Astrocyte of the cerebellum (primary cell): ENCODE results near the gene PIK3R2.

Source experiments
- DNase-seq: peaks from one replicate; pipeline ENCODE4 v3.0.0-alpha.2; 2011; ENCODE audit warnings: low read depth
- H3K4me3 ChIP-seq: 2 replicates; pipeline ENCODE4 v1.5.1; 2011; ENCODE audit warnings: mild to moderate bottlenecking, low read depth, low read length, moderate library complexity
- in situ Hi-C: cut with HindIII; loops from 2 replicates; pipeline ENCODE4 v1.10.0; 2017; ENCODE audit warnings: low sequenced_read_pairs
- TF ChIP-seq, protein P1 (sequence below): IDR thresholded peaks from 2 replicates; pipeline ENCODE4 v1.5.1; 2012; ENCODE audit warnings: low read length, low read depth, moderate library complexity, mild to moderate bottlenecking; ENCODE audit errors: missing control alignments

The PIK3R2 gene

DNA sequence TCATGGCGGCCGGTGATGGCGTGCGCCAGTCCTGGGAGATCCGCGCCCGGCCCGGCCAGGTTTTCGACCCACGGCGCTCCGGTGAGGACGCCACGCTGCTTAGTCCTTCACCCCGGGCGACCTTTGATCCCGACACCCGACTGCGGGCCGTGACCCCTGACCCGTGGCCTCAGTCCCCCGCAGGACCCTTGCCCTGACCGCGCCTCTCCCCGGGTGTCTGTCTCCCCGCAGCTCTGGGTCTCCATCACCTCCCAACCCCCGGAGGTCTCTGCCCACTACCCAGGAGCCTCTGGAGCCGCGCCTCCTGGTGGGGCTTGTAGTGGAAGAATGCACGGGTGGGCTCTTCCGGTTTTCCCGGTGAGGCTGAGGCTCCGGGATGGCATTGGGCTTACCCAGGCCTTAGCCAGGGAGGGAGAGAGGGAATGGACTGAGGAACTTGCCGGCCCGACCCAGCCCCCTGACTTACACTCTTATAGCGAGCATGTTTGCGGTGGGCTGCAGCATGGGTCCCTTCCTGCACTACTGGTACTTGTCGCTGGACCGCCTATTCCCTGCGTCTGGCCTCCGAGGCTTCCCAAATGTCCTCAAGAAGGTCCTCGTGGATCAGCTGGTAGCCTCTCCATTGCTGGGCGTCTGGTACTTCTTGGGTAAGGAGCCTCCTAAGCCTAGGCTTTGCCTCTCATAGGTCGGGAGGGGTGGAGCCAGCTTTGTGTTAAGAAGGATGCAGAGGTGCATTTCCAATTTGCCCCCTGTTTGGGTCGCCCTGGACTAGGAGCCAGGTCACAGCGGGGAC lies 40.6 kb downstream of the PIK3R2 start:
- in situ Hi-C loops, result no loop called here

DNA sequence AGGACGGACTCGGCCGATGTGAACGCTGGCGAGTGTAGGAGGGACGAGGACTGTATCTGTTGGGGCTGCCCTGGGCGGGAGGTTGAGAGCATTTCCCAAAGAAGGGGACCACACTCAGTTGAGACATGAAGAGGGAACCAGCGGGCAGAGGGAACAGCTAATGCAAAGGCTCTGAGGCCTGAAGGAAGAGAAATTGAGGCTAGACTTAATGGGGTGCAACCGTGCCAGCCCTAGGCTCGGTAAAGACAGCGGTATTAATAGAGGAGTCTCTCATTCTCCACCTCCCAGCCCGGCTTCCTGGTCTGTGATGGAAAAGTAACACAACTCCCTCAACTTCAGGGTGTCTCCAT lies 41.2 kb downstream of the PIK3R2 start:
- no peak for DNase-seq
- TF ChIP-seq, protein P1, sequence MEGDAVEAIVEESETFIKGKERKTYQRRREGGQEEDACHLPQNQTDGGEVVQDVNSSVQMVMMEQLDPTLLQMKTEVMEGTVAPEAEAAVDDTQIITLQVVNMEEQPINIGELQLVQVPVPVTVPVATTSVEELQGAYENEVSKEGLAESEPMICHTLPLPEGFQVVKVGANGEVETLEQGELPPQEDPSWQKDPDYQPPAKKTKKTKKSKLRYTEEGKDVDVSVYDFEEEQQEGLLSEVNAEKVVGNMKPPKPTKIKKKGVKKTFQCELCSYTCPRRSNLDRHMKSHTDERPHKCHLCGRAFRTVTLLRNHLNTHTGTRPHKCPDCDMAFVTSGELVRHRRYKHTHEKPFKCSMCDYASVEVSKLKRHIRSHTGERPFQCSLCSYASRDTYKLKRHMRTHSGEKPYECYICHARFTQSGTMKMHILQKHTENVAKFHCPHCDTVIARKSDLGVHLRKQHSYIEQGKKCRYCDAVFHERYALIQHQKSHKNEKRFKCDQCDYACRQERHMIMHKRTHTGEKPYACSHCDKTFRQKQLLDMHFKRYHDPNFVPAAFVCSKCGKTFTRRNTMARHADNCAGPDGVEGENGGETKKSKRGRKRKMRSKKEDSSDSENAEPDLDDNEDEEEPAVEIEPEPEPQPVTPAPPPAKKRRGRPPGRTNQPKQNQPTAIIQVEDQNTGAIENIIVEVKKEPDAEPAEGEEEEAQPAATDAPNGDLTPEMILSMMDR, result no peak
- peak overlapping the region; percentile 78 for H3K4me3 ChIP-seq
- in situ Hi-C loops, result no loop called here

More for the DNA sequence above, 40.6 kb downstream of the PIK3R2 start:
- H3K4me3 ChIP-seq, result peak overlapping the region; percentile 78
- TF ChIP-seq, protein P1, result no peak
- no peak for DNase-seq

DNA sequence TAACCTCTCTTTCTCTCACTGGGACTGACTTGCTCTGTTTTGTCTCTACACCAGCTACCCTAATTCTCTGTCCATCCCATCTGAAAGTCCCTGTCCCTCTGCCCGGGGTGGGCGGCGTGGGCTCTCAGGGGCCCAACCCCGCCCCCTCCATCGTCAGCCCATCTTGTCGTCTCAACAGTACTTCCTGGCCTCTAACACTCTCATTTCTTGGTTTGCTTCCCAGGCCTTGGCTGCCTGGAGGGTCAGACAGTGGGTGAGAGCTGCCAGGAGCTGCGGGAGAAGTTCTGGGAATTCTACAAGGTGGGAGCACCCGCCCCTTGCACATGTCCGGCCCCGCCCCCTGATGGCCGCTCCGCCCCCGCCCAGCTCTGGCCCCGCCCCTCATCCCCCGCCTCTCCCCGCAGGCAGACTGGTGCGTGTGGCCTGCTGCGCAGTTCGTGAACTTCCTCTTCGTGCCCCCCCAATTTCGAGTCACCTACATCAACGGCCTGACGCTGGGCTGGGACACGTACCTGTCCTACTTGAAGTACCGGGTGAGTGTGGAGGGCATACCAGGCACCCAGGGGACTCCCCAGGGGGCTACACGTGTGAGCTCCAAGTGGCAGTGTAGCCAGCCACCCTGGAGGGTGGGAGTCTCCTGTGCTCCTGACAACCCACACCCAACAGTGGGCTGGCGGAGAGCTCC lies 41.7 kb downstream of the PIK3R2 start:
- in situ Hi-C loops, result no loop called here
- DNase-seq, result peak; percentile 65

DNA sequence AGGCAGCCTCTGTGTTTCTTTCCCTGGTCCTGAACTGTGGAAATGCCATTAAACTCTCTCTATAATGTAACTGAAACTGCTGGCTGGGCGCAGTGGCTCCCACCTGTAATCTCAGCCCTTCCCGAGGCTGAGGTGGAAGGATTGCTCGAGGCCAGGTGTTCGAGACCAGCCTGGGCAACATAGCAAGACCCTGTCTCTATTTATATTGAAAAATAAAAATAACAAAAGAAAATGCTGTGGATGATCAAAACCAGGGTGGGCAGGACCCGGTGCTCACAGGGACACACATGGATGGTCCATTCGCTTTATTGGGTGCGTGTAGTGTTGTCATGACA lies 43.5 kb downstream of the PIK3R2 start:
- no peak for DNase-seq
- in situ Hi-C loops, result no loop called here
- TF ChIP-seq, protein P1, result no peak
- H3K4me3 ChIP-seq, result no peak overlapping the region

More for the DNA sequence above, 41.7 kb downstream of the PIK3R2 start:
- TF ChIP-seq, protein P1, result no peak
- H3K4me3 ChIP-seq, result peak overlapping the region; percentile 78

DNA sequence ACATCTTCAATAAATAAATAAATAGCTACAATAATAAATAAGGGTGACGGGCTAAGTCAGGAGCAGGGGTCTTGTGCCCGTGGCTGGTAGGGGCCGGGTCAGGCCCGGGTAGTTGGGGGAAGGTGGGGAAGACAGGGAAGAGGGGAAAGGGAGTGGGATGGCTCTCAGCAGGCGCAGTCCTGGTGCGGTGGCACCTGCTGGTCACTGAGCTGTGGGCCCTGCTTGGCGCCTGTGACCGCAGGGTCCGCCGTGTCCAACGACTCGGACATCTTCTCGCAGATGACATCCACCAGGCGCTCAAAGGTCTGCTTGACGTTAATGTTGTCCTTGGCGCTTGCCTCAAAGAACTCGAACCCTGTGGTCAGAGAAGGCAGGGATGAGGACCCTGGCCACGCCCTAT lies 44.3 kb downstream of the PIK3R2 start:
- no peak overlapping the region for H3K4me3 ChIP-seq
- TF ChIP-seq, protein P1, result no peak
- DNase-seq, result no peak
- in situ Hi-C loops, result no loop called here

DNA sequence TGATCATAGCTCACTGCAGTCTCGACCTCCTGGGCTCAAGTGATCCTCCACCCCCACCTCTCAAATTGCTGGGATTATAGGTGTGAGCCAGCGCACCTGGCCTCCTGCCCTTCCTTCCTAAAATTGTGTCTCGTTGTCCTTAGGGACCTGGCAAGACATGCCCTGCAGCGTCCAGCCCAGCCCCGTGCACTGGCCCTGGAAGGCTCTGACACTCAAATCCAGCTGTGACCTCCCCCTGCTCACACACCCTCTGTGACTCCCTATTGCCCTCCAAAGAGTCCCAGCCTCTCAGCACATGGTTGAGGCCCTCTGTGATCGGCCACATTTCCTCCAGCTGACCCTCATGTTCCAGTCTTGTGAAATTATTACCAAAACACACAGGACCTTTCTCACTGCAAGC lies 45.0 kb downstream of the PIK3R2 start:
- in situ Hi-C loops, result no loop called here
- DNase-seq, result no peak
- H3K4me3 ChIP-seq, result no peak overlapping the region
- TF ChIP-seq, protein P1, result no peak
